Panc1 (cell line): ENCODE results near the gene CNGA1.

ENCODE experiments used
- POLR2AphosphoS5 ChIP-seq: IDR thresholded peaks from 2 replicates; pipeline ENCODE4 v1.6.1; 2012; ENCODE audit warnings: mild to moderate bottlenecking, low read depth, low read length, moderate library complexity
- SIN3A ChIP-seq: IDR thresholded peaks from 2 replicates; pipeline ENCODE4 v1.6.1; 2012; ENCODE audit warnings: low read depth, mild to moderate bottlenecking, low read length, moderate library complexity, borderline replicate concordance; ENCODE audit not compliant: insufficient read depth
- TCF7L2 ChIP-seq: IDR thresholded peaks from 2 replicates; pipeline ENCODE4 v1.6.1; 2011; ENCODE audit warnings: mild to moderate bottlenecking, low read depth, low read length, inconsistent platforms
- TF ChIP-seq, protein P1 (sequence below), 2 experiments: IDR thresholded peaks; 2 replicates each; pipeline ENCODE4 v1.6.1; 2011 to 2012; ENCODE audit warnings: low read depth in 2 of 2, control low read depth in 1 of 2, low read length in 1 of 2, mild to moderate bottlenecking in 1 of 2, moderate library complexity in 1 of 2; ENCODE audit not compliant: insufficient read depth in 1 of 2
- TF ChIP-seq, protein P2 (sequence below): fragments of 450-650 bp; IDR thresholded peaks from 2 replicates; pipeline ENCODE4 v1.5.1; 2017; ENCODE audit warnings: mild to moderate bottlenecking

DNA sequence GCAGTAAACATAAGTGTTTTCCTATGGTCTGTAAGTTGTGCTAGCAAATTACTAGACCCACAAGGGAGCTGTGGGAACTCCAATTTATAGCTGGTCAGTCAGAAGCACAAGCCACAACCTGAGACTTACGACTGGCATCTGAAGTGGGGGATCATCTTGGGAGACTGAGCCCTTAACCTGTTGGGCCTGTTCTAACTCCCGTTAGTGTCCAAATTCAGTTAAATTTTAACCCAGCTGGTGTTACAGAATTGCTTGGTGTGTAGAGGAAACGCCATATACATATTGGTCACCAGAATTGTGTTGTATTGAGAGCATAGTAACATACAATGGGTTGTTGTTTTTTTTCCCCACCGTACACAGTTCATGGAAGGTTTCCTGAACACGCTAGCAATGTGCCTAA lies 77.0 kb downstream of the CNGA1 start:
- TF ChIP-seq, protein P1, sequence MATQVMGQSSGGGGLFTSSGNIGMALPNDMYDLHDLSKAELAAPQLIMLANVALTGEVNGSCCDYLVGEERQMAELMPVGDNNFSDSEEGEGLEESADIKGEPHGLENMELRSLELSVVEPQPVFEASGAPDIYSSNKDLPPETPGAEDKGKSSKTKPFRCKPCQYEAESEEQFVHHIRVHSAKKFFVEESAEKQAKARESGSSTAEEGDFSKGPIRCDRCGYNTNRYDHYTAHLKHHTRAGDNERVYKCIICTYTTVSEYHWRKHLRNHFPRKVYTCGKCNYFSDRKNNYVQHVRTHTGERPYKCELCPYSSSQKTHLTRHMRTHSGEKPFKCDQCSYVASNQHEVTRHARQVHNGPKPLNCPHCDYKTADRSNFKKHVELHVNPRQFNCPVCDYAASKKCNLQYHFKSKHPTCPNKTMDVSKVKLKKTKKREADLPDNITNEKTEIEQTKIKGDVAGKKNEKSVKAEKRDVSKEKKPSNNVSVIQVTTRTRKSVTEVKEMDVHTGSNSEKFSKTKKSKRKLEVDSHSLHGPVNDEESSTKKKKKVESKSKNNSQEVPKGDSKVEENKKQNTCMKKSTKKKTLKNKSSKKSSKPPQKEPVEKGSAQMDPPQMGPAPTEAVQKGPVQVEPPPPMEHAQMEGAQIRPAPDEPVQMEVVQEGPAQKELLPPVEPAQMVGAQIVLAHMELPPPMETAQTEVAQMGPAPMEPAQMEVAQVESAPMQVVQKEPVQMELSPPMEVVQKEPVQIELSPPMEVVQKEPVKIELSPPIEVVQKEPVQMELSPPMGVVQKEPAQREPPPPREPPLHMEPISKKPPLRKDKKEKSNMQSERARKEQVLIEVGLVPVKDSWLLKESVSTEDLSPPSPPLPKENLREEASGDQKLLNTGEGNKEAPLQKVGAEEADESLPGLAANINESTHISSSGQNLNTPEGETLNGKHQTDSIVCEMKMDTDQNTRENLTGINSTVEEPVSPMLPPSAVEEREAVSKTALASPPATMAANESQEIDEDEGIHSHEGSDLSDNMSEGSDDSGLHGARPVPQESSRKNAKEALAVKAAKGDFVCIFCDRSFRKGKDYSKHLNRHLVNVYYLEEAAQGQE (IDR thresholded peaks at IDR 0.05; ENCODE audit: insufficient read depth in 1 of 2, low read depth in 2 of 2, low read length in 1 of 2), result no peak
- TF ChIP-seq, protein P2, sequence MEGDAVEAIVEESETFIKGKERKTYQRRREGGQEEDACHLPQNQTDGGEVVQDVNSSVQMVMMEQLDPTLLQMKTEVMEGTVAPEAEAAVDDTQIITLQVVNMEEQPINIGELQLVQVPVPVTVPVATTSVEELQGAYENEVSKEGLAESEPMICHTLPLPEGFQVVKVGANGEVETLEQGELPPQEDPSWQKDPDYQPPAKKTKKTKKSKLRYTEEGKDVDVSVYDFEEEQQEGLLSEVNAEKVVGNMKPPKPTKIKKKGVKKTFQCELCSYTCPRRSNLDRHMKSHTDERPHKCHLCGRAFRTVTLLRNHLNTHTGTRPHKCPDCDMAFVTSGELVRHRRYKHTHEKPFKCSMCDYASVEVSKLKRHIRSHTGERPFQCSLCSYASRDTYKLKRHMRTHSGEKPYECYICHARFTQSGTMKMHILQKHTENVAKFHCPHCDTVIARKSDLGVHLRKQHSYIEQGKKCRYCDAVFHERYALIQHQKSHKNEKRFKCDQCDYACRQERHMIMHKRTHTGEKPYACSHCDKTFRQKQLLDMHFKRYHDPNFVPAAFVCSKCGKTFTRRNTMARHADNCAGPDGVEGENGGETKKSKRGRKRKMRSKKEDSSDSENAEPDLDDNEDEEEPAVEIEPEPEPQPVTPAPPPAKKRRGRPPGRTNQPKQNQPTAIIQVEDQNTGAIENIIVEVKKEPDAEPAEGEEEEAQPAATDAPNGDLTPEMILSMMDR, result no peak
- no peak for TF ChIP-seq POLR2AphosphoS5
- no peak for TF ChIP-seq SIN3A
- TF ChIP-seq TCF7L2, result no peak
